ENCODE results near the gene SRPK1.
"Not testable (repeated sequence)": the region's sequence is repeated elsewhere in the genome, so short reads cannot be mapped to it uniquely, and the experiment has no call there.

SRPK1 gene

DNA sequence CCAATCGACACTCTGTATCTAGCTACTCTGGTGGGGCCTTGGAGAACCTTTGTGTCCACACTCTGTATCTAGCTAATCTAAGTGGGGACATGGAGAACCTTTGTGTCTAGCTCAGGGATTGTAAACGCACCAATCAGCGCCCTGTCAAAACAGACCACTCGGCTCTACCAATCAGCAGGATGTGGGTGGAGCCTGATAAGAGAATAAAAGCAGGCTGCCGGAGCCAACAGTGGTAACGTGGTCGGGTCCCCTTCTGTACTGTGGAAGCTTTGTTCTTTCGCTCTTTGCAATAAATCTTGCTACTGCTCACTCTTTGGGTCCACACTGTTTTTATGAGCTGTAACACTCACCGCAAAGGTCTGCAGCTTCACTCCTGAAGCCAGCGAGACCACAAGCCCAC is 11.0 kb upstream of the SRPK1 start:
- in situ Hi-C loops (cut with MboI; ENCODE audit: low sequenced_read_pairs): not testable (repeated sequence)

DNA sequence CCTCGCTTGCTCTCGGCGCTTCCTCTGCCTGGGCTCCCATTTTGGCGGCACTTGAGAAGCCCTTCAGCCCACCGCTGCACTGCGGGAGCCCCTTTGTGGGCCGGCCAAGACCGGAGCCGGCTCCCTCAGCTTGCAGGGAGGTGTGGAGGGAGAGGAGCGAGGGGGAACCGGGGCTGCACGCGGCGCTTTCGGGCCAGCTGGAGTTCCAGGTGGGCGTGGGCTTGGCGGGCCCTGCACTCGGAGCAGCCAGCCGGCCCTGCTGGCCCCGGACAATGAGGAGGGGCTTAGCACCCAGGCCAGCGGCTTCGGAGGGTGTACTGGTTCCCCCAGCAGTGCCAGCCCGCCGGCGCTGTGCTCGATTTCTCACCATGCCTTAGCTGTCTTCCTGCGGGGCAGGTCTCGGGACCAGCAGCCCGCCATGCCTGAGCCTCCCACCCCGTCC is 10.2 kb upstream of the SRPK1 start:
- in situ Hi-C loops (cut with MboI; ENCODE audit: low sequenced_read_pairs): no loop called here

DNA sequence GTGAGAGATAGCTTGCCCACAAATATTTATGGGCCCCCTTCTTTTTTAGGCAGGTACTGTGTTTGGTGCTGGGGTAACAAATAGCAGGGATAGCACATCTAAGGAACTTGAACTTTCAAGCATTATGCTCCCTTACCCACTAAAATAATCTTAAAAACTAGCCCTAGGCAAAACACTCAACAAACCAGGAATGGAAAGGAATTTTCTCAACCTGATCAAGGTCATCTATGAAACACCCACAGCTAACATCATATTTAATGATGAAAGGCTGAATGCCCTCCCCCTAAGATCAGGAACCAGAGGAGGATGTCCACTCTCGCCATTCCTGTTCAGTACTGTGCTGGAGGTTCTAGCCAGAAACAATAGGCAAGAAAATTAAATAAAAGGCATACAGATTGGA is 8.7 kb upstream of the SRPK1 start:
- in situ Hi-C loops (cut with MboI; ENCODE audit: low sequenced_read_pairs): no loop called here

DNA sequence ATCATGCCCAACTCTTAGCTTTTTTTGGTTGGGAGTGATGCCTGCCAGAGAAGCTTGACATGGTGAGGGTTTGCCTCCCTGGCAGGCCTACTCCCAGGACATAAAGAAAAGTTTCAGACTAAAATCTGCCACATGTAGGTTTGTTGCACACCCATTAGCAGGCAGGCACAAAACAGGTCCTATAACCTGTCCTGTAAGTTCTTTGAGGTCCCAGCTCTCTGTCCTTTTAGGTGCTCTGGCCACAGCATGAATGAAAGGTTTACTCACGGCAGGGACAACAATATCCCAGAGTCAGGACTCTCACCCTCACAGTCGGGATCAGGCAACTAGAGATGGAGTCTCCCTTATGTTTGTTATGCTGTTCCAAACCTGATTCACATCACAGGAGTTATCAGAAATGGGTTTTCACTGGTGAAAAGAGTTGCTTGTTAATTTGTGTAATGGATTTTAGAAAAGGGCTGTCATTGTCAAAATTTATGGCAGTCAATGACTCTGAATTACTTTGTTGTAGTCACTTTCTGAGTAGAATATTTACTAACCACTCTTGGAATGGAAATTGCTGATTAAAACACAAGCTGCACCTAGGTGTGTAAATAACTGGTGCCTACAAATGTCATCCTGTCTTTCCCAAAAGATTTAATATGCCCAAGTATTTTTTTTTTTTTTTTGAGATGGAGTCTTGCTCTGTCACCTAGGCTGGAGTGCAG is 5.8 kb upstream of the SRPK1 start:
- in situ Hi-C loops (cut with MboI; ENCODE audit: low sequenced_read_pairs): no loop called here

DNA sequence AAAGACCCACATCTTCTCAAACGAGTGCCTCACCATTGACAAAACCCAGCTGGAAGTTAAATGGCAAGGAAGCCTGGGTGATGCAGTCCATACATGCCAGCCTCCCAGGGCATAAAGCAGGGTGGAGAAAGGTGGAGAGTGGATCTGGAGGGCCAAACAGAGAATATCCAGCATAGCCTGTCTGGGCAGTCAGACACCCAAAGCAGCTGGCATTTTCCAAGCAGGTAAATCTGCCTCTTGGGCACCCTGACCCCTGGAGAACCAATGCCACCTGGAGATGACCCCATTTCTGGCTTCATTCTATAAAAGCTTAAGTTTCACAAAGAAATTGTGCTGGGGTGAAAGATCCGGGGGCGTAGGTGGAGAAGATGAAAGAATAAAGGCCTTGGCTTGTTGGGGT is 5.1 kb upstream of the SRPK1 start:
- in situ Hi-C loops (cut with MboI; ENCODE audit: low sequenced_read_pairs): no loop called here

DNA sequence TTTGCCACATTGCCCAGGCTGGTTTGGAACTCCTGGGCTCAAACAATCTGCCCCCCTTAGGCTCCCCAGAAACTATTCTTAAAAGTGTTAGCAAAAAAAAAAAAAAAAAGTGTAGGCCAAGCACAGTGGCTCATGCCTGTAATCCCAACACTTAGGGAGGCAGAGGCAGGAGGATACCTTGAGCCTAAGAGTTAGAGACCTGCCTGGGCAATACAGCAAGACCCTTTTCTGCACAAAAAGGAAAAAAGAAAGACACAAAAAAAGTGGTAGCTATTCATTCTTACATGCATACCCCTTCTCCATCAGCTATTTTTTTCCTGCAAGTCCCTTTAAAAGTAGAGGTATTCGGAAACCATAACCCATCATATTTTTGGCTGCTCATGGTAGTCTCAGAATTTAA is 3.2 kb upstream of the SRPK1 start:
- in situ Hi-C loops (cut with MboI; ENCODE audit: low sequenced_read_pairs): no loop called here

DNA sequence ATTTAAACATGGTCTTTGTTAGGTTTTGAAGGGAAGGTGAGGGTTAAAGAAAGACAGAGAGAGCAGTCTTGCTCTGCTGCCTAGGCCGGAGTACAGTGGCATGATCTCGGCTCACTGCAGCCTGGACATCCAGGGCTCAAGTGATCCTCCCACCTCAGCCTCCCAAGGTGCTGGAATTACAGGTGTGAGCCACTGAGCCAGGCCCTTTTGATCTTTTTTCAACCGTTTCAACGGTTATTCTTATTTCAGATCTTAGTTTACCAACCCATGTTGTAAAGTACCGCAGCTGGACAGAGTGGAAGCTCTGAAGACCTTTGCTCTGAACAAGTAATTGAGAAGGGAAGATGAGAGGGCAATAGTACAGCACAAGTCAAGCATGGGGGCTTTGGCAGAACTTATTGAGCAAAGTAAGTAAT is 1.2 kb upstream of the SRPK1 start:
- in situ Hi-C loops (cut with MboI; ENCODE audit: low sequenced_read_pairs): no loop called here

DNA sequence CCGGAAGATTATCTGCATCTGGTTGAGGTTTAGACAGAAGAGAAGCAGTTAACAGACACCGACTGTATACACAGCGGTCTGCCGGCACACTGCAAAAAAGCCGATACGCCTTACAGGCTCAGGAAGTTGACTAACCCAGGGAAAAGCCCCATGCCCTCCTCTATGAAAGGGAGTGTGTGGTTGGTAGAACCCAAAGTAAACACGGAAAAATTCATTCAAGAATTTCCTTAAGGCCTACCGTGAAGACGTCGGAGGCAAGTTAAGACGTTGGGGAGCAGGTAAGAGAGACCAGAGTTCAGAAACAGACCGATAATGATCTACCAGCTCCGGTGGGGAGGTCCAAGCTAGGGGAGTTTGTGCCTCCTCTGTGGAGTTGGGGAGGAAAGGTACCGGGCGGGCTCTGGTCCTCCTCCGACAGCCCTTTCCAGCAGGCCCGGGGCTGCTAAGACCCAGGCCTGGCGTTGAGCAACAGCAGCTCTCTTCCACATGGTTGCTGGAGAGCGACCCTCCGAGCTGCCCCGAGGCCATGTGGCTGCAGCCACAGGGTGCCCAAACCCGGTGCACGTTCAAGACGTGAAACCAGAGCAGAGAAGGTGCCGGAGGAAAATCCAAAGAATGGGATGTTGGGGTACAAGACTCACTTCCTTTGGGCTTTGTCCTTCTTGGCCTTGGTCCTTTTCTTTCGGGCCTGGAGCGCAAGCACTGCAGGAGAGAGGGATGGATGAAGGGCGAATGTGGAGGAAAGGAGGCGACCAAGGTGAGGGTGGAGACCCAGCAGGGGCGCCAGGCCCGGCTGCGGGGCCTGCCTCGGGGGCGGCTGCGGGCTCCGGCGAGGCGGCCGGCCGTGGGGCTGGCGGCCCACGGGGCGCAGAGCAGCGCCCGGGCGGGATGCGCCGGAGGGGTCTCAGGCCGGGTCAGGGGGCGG is 809 bp downstream of the SRPK1 start:
- in situ Hi-C loops (cut with MboI; ENCODE audit: low sequenced_read_pairs): no loop called here

DNA sequence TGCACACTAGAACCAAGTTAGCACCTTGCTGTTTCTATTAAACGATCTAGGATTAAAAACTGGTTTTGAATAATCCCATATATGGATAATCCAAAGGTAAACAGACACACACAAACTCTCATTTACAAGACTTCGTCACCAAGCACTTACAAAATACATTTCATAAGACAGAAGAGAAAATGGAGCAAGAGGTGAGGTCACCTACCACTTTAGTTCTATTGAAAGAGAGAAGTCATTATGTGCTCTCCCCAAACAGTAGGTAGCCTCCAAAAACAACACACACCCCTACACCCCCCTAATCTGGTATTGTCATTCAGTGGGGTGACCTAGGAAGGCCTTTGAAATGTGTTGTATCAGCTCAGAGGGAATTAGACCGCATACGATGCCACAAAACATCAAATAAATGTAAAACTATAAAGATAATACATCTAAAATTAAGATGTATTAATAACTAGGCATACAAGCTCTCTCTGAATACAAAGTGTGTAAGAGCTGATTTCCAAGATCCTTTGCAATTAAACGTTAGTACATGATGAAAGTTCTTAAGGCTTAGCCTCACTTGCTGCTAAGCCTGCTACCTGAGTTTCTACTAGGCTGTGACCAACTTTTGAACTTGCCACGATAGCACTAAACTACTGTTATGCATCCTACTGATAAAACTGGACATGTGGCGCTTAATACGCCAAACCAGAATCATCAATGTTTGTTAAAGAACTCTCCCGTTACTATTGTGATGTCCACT is 1.6 kb downstream of the SRPK1 start:
- in situ Hi-C loops (cut with MboI; ENCODE audit: low sequenced_read_pairs): no loop called here

DNA sequence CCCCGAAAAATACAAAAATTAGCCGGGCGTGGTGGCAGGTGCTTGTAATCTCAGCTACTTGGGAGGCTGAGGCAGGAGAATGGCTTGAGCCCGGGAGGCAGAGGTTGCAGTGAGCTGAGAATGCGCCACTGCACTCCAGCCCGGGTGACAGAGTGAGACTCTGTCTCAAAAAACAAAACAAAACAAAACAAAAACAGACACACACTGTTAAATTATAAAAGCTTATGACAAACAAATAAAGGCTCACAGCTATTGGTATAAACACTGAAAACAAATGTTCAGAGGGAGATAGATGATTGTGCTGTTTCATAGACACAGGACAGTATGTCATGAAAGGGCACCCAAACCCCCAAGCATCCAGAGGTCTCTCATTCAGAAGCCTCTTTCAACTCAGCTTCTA is 4.0 kb downstream of the SRPK1 start:
- in situ Hi-C loops (cut with MboI; ENCODE audit: low sequenced_read_pairs): not testable (repeated sequence)

DNA sequence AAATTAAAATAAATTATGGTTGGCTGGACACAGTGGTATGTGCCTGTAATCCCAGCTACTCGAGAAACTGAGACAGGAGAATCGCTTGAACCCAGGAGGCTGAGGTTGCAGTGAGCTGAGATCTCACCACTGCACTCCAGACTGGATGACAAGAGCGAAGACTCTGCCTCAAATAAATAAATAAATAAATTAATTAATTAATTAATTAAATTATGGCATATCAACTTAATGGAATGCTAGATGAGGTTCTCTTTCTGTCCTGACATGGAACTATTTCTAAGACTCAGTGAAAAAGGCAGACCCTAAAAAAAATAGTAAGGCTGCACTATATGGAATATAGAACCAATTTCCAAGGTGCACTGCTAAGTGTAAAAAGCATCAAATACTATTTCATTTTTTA is 4.8 kb downstream of the SRPK1 start:
- in situ Hi-C loops (cut with MboI; ENCODE audit: low sequenced_read_pairs): no loop called here

DNA sequence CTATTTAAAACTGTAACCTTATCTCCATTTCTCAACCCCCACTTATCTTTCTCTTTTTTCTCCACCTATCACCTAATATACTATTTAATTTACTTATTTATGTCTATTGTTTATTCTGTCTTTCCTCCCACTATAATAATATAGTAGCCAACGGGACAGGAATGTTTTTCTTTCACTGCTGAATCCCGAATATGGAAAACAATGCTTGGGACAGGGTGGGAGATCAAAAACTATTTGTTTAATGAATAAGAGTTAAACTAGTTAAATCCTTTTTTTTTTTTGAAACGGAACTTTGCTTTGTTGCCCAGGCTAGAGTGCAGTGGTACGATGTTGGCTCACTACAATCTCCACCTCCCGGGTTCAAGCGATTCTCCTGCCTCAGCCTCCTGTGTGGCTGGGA is 6.4 kb downstream of the SRPK1 start:
- in situ Hi-C loops (cut with MboI; ENCODE audit: low sequenced_read_pairs): no loop called here

DNA sequence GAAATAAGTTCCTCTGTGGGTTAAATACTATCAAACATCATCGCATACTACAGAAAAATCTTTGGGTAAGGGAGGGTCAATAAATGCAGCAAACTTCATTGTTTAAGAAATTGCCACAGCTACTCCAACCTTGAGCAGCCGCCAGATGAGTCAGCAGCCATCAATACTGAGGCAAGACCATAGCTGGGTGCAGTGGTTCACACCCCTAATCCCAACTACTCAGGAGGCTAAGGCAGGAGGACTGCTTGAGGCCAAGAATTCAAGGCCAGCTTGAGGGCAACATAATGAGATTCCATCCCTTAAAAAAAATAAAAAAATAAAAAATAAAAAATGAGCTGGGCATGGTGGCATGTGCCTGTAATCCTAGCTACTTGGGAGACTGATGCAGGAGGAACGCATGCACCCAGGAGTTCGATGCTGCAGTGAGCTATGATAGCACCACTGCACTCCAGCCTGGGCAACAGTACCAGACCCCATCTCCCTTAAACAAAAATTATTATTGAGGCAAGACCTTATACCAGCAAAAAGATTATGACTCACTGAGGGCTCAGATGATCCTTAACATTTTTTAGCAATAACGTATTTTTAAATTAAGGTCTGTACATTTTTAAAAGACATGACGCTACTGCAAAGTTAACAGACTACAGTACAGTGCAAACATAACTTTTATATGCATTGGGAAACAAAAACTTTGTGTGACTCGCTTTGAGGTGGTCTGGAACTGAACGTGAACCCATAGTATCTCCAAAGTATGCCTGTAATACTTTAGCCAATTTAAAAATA is 8.8 kb downstream of the SRPK1 start:
- in situ Hi-C loops (cut with MboI; ENCODE audit: low sequenced_read_pairs): no loop called here

DNA sequence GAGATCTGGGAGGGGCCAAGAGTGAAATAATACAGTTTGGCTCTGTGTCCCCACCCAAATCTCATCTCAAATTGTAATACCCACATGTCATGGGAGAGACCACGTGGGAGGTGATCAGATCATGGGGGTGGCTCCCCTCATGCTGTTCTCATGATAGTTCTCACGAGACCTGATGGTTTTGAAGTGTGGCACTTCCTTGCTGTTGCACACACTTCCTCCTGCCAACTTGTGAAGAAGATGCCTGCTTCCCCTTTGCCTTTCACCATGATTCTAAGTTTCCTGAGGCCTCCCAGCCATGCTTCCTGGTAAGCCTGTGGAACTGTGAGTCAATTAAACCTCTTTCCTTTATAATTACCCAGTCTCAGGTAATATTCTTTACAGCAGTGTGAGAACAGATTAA is 11.3 kb downstream of the SRPK1 start:
- in situ Hi-C loops (cut with MboI; ENCODE audit: low sequenced_read_pairs): not testable (repeated sequence)

DNA sequence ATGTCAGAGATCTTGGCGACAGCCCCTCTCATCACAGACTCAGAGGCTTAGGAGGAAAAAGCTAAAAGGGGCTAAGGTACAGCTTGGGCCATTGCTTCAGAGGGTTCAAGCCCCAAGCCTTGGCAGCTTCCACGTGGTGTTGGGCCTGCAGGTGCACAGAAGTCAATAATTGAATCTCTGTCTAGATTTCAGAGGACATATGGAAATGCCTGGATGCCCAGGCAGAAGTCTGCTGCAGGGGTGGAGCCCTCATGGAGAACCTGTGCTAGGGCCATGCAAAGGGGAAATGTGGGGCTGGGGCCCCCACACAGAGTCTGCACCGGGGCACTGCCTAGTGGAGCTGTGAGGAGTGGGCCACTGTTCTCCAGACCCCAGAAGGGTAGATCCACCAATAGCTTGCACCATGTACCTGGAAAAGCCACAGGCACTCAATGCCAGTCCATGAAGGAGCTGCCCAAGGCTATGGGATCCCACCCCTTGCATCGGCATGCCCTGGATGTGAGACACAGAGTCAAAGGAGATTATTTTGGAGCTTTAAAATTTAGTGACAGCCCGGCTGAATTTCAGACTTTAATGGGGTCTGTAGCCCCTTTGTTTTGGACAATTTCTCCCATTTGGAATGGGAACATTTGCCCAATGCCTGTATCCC is 12.0 kb downstream of the SRPK1 start:
- in situ Hi-C loops (cut with MboI; ENCODE audit: low sequenced_read_pairs): not testable (repeated sequence)

DNA sequence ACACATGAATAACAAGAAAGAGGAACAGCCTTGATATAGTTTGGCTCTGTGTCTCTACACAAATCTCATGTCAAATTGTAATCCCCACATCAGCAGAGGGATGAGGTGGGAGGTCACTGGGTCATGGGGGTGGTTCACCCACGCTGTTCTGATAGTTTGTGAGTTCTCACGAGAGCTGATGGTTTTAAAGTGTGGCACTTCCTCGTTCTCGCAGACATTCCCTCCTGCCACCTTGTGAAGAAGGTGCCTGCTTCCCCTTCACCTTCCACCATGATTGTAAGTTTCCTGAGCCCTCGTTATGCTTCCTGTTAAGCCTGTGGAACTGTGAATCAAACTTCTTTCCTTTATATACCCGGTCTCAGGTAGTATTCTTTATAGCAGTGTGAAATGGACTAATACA is 13.1 kb downstream of the SRPK1 start:
- in situ Hi-C loops (cut with MboI; ENCODE audit: low sequenced_read_pairs): no loop called here

DNA sequence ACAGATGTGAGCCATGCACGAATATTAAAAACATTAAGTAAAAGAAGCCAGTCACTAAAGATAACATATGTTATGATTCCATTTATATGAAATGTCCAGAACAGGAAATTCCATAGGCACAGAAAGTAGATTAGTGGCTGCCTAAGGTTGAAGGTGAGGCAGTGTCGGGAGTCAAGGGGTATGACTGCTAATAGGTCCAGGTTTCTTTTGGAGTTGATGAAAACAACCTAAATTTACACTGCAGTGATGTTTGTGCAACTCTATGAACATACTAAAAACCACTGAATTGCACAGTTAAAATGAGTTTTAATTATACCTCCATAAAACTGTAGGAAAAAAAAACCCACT is 14.4 kb downstream of the SRPK1 start:
- in situ Hi-C loops (cut with MboI; ENCODE audit: low sequenced_read_pairs): no loop called here

DNA sequence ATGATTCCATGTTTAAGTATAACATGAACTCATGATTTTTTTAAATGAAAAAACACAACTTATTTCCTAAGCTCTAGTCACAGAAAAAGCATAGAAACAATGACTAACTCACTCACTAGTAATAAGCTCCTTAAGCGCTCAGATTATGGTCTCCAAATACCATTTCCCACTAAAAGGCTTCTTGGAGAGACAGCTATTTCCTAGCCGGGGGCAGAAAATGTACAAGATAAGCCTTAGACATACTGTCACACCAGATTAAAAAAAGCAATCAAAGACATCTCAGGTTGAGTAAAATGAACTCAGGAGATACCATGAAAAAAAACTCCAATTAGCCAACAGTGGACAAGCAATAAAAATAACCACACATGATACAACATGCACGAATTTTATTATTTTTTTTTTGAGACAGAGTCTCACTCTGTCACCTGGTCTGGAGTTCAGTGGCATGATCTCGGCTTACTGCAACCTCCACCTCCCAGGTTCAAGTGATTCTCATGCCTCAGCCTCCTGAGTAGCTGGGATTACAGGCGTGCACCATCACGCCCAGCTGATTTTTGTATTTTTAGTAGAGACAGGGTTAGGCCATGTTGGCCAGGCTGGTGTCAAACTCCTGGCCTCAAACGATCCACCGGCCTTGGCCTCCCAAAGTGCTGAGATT is 14.9 kb downstream of the SRPK1 start:
- in situ Hi-C loops (cut with MboI; ENCODE audit: low sequenced_read_pairs): no loop called here

DNA sequence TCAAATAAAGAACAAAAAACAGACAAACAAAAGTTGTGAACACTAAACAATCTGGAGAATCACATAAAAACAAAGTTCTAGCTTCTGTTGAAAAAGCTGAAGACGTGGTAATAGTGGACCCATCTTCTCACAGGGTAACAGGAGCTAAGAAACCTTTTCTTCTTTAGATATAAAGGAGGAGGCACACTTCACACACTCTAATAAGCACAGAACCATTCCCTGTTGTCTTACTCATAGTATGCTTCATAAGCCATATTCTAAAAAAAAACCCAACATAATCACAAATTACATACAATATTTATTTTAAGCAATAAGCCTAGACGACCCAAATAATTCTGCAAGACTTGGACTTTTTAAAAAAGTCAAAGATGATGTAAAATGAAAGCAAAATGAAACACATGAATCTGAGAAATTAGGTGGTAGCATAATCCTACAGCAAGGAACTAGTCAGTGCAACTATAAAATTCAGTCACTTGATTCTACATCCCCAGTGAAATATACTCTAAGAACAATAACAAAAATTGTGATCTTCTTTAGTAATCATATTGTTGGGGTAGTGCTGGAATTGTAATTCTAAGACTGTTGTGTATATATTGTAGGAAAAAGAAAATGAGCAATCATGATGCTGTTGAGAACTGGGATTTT is 15.6 kb downstream of the SRPK1 start:
- in situ Hi-C loops (cut with MboI; ENCODE audit: low sequenced_read_pairs): no loop called here
